Heart right ventricle (tissue), 16 donors: Measurements from ENCODE around the gene TGFBR2. TPM values are rescaled to one million over a fixed set of nuclear protein-coding genes. Genes with fewer than 3 reads are reported as not detected.

Experiments used
- ATAC-seq, 8 donors: fragments of 200-7000 bp; cut with Tn5 transposase; one replicate each; pipeline ENCODE4 v1.9.1; 2020; ENCODE audit warnings: mild to moderate bottlenecking in 8 of 8, moderate library complexity in 8 of 8, moderate number of reproducible peaks in 1 of 8
- DNase-seq, 2 donors: peaks; one replicate each; pipeline ENCODE4 v3.0.0-alpha.2; 2020
- H3K27ac ChIP-seq, 10 donors: fragments of 200-600 bp; sonication (generic) in 2 of 10; one replicate each; pipeline versions ENCODE4 v1.5.0 to v1.8.0; 2020 to 2022; ENCODE audit warnings: mild to moderate bottlenecking in 3 of 10
- H3K27me3 ChIP-seq, 7 donors: fragments of 200-600 bp; one replicate each; pipeline ENCODE4 v1.8.0; 2021 to 2022; ENCODE audit warnings: mild to moderate bottlenecking in 2 of 7
- H3K36me3 ChIP-seq, 9 donors: fragments of 200-600 bp; sonication (generic) in 1 of 9; one replicate each; pipeline versions ENCODE4 v1.5.0 to v1.8.0; 2020 to 2022; ENCODE audit warnings: mild to moderate bottlenecking in 2 of 9
- H3K4me1 ChIP-seq, 9 donors: fragments of 200-600 bp; sonication (generic) in 1 of 9; one replicate each; pipeline versions ENCODE4 v1.5.0 to v1.8.0; 2020 to 2022; ENCODE audit warnings: mild to moderate bottlenecking in 4 of 9
- H3K4me3 ChIP-seq, 10 donors: fragments of 200-600 bp; sonication (generic) in 2 of 10; one replicate each; pipeline versions ENCODE4 v1.5.0 to v1.8.0; 2020 to 2022; ENCODE audit warnings: mild to moderate bottlenecking in 7 of 10, moderate library complexity in 2 of 10
- H3K9me3 ChIP-seq, 11 donors: fragments of 200-600 bp in 10 of 11; sonication (generic) in 2 of 11; one replicate each; pipeline versions ENCODE4 v1.5.0 to v1.8.0; 2013 to 2022; ENCODE audit warnings: mild to moderate bottlenecking in 2 of 11, control low read depth in 1 of 11, moderate library complexity in 1 of 11
- WGBS, 2 donors: extraction: QIAGEN DNeasy Blood & Tissue Kit; methylation state at CpG; one replicate each; pipeline ENCODE4 v1.1.7; 2013; ENCODE audit warnings: inconsistent platforms in 1 of 2; 5-methylcytosine and 5-hydroxymethylcytosine counted together
- intact Hi-C, 10 donors: fragments of 100-400 bp; cut with DNase I; formaldehyde crosslinking; loops; one replicate each; pipeline versions ENCODE4 v1.11.1 to v1.14.2; 2022
- long read RNA-seq, 3 donors: library from polyadenylated mRNA; unstranded; transcript quantifications; one replicate each; pipeline ENCODE4 v2.0.0, GENCODE V29; 2020 to 2021
- polyA plus RNA-seq, 2 donors: library from polyadenylated mRNA; stranded (reverse); fragments of 200-250 nt; gene quantifications; one replicate each; pipeline ENCODE4 v1.2.3, GENCODE V29; 2013
- total RNA-seq, 10 donors: library from RNA; stranded (reverse); fragmentation: NEBNext Ultra II Directional in 3 of 10; extraction: Animal tissue kit (Norgen Biotek cat#: 25700) in 3 of 10; gene quantifications; one replicate each; pipeline versions ENCODE4 v1.2.1 to v1.2.4, GENCODE V29; 2021 to 2023
- TF ChIP-seq, protein P1 (sequence below), 9 donors: fragments of 200-600 bp; sonication (generic) in 2 of 9; IDR thresholded peaks; one replicate each; pipeline versions ENCODE4 v1.5.0 to v1.8.0; 2021 to 2022; ENCODE audit warnings: antibody characterized with exemption in 9 of 9, mild to moderate bottlenecking in 5 of 9, moderate library complexity in 1 of 9
- donor health status: Arrhythmogenic right ventricular cardiomyopathy.
- donor health status: ischemic (EF 13 %, LVEDD 7.1; RV severe dilation, severe dysfunction).
- donor health status: healthy with polysubstance abuse.
- donor health status: DM: no; HTN: yes; CAD: no.
- donor health status: DM: no; HTN: no; CAD: no.
- donor health status: ischemic (EF 25% LVEDD 6.9; RV normal size, moderate dysfunction).
- donor health status: ischemic (EF 25% LVEDD 5.7; RV mildly dilated, moderate dysfunction).
- donor health status: healthy.
- donor health status: DM: yes; HTN: yes; CAD: no.
- donor health status: Ischemic cardiomyopathy.
- donor health status: ischemic (EF 35%, LVEDD 5.7; RV mildly dilated, moderate dysfunction).
- donor health status: nonischemic (EF 11% LVEDD 7.7; RV severe dilation, severe dysfunction).
- donor health status: DM: yes; HTN: yes; CAD: no.
- donor health status: PGD.
- donor health status: ischemic (EF 29% LVEDD 5.4; RV normal size, mild dysfunction).
- donor health status: nonischemic (EF 23%, LVEDD 6.1; RV moderate dilation, normal function).

TGFBR2 gene
- total RNA-seq (100 to 1,000 TPM in 5 of 10 donors, 10 to 100 TPM in 5; 71.1 to 197 (median 92.1) TPM), polyA plus RNA-seq (10 to 100 TPM; 14.6 to 81.4 TPM)
- long read RNA-seq, donor 1, full-length matches to known transcripts: 23 of 110 reads
- long read RNA-seq, donor 1, partial matches to known transcripts: 84 of 110 reads
- long read RNA-seq, donor 1, other reads (novel, unspliced or antisense): 3 of 110 reads
- long read RNA-seq, donor 2, full-length matches to known transcripts: 18 of 81 reads
- long read RNA-seq, donor 2, partial matches to known transcripts: 5 of 81 reads
- long read RNA-seq, donor 2, other reads (novel, unspliced or antisense): 58 of 81 reads
- long read RNA-seq, donor 3, full-length matches to known transcripts: 15 of 473 reads
- long read RNA-seq, donor 3, partial matches to known transcripts: 458 of 473 reads
- long read RNA-seq, donor 3, other reads (novel, unspliced or antisense): 0 of 473 reads

DNA sequence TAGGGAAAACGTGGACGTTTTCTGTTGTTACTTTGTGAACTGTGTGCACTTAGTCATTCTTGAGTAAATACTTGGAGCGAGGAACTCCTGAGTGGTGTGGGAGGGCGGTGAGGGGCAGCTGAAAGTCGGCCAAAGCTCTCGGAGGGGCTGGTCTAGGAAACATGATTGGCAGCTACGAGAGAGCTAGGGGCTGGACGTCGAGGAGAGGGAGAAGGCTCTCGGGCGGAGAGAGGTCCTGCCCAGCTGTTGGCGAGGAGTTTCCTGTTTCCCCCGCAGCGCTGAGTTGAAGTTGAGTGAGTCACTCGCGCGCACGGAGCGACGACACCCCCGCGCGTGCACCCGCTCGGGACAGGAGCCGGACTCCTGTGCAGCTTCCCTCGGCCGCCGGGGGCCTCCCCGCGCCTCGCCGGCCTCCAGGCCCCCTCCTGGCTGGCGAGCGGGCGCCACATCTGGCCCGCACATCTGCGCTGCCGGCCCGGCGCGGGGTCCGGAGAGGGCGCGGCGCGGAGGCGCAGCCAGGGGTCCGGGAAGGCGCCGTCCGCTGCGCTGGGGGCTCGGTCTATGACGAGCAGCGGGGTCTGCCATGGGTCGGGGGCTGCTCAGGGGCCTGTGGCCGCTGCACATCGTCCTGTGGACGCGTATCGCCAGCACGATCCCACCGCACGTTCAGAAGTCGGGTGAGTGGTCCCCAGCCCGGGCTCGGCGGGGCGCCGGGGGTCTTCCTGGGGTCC is at the start of gene TGFBR2:
TGFBR2 (plus strand) TSS at position 301 of the 731 bp plus-strand sequence; CDS start at position 584, 283 bp downstream.
- no peaks in the 10 kb centered on the region for H3K9me3 ChIP-seq
- WGBS, 2 donors: 0% methylated on average over 62 to 71 of the region's 71 CpGs
- intact Hi-C loops: loop anchor here in 7 of 10 donors (2.0 to 10.0 kb wide), 12 partner anchors 52 to 374 kb away; no protein-coding TSS in a partner anchor
- H3K36me3 ChIP-seq: no peaks in the 10 kb centered on the region
- peak within 1 kb of the TSS; percentile 96 to 100 (median 99) for H3K27ac ChIP-seq
- H3K4me3 ChIP-seq: peak within 1 kb of the TSS; percentile 66 to 98 (median 92)
- H3K27me3 ChIP-seq: no peaks in the 10 kb centered on the region
- H3K4me1 ChIP-seq: peaks cover 2 to 76% (median 45%) of the 10 kb centered on the region in 9 donors
- peak; percentile 94 to 96 for DNase-seq
- TF ChIP-seq, protein P1, sequence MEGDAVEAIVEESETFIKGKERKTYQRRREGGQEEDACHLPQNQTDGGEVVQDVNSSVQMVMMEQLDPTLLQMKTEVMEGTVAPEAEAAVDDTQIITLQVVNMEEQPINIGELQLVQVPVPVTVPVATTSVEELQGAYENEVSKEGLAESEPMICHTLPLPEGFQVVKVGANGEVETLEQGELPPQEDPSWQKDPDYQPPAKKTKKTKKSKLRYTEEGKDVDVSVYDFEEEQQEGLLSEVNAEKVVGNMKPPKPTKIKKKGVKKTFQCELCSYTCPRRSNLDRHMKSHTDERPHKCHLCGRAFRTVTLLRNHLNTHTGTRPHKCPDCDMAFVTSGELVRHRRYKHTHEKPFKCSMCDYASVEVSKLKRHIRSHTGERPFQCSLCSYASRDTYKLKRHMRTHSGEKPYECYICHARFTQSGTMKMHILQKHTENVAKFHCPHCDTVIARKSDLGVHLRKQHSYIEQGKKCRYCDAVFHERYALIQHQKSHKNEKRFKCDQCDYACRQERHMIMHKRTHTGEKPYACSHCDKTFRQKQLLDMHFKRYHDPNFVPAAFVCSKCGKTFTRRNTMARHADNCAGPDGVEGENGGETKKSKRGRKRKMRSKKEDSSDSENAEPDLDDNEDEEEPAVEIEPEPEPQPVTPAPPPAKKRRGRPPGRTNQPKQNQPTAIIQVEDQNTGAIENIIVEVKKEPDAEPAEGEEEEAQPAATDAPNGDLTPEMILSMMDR (IDR thresholded peaks at IDR 0.05): peak in 6 of 9 donors; percentile 13 to 41 (median 32)
- peak; percentile 95 to 98 (median 96) for ATAC-seq

GRCh38 chr3:30557746-30558303 is 48.6 kb upstream of the TGFBR2 start:
- H3K9me3 ChIP-seq: no peaks in the 10 kb centered on the region
- no peaks in the 10 kb centered on the region for H3K27me3 ChIP-seq
- no peaks in the 10 kb centered on the region for H3K36me3 ChIP-seq
- DNase-seq (no peak), ATAC-seq (no peak)
- TF ChIP-seq, protein P1 (IDR thresholded peaks at IDR 0.05): no peak
- H3K4me3 ChIP-seq: no peak overlapping the region
- H3K27ac ChIP-seq: no peak overlapping the region
- peaks cover 0 to 12% (median 0%) of the 10 kb centered on the region in 9 donors for H3K4me1 ChIP-seq
- intact Hi-C loops: no loop called here
- 90 to 97% methylated on average over 1 of the region's 1 CpG for WGBS, 2 donors

DNA sequence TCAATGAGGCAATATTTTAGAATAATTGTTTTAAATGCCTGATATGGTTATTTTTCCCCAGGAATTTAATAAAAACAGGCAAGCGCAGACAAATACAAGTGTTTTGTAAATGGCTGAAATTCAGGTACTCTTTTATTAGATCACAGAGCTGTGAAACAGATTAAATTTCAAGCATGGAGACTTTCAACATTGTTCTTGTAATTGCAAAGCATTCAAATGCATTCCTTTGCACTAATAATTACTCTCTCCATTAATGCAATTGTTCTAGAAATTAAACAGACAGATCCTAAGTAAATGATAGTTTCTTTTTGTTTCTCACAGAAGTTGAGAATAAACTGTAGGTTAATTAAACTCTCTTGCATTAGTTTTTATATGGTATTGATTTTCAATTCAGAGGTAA is 42.4 kb upstream of the TGFBR2 start:
- WGBS, 2 donors: 100% methylated on average over 1 of the region's 1 CpG
- no peaks in the 10 kb centered on the region for H3K4me1 ChIP-seq
- H3K27me3 ChIP-seq: no peaks in the 10 kb centered on the region
- DNase-seq (no peak), ATAC-seq (no peak)
- TF ChIP-seq, protein P1 (IDR thresholded peaks at IDR 0.05): no peak
- no peak overlapping the region for H3K4me3 ChIP-seq
- intact Hi-C loops: no loop called here
- H3K9me3 ChIP-seq: no peaks in the 10 kb centered on the region
- no peaks in the 10 kb centered on the region for H3K36me3 ChIP-seq
- H3K27ac ChIP-seq: no peak overlapping the region

DNA sequence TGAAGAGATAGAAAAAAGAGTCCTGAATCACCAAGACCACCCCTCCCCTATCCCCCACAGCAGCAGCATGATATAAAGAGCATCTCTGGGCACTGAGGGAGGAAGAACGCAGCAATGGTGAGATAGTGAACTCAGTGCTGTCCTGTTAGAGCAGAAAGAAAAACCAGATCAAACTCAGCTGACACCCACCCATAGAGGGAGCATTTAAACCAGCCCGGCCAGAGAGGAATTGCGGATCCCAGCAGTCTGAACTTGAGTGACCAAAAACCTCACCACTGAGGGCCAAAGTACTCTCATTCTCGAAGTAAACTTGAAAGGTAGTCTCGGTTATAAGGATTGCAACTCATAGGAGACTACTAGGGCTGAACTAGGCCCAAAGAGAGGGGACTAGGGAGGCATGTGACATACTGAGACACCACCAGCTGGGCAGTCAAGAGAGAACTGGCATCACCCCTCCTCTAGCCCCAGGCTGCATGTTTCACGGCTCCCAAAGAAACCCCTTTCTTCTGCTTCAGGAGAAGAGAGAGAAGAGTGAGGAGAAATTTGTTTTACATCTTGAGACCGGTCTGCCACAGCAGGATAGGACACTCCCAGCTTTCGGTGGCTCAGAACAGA is 39.2 kb upstream of the TGFBR2 start:
- ATAC-seq (no peak), DNase-seq (no peak)
- H3K9me3 ChIP-seq: peaks cover 0 to 6% (median 0%) of the 10 kb centered on the region in 11 donors
- H3K4me3 ChIP-seq: no peak overlapping the region
- no peak overlapping the region for H3K27ac ChIP-seq
- TF ChIP-seq, protein P1 (IDR thresholded peaks at IDR 0.05): no peak
- H3K27me3 ChIP-seq: no peaks in the 10 kb centered on the region
- WGBS, 2 donors: 93 to 94% methylated on average over 8 of the region's 8 CpGs
- intact Hi-C loops: no loop called here
- no peaks in the 10 kb centered on the region for H3K4me1 ChIP-seq
- H3K36me3 ChIP-seq: no peaks in the 10 kb centered on the region
